HG03097 (cell line): ENCODE data around the gene PNPLA4.

Source experiments
- ATAC-seq: cut with Tn5 transposase; IDR thresholded peaks from one replicate; pipeline ENCODE4 v1.9.1; 2021; ENCODE audit not compliant: unreplicated experiment, low FRiP score

The PNPLA4 gene

GRCh38 chrX:7876957-7877356 is 50.3 kb downstream of the PNPLA4 start:
- ATAC-seq = no peak

GRCh38 chrX:7872042-7872441 is 55.2 kb downstream of the PNPLA4 start:
- ATAC-seq = no peak

- ATAC-seq = no peak
These were observed 75.0 kb downstream of the PNPLA4 start for GRCh38 chrX:7852166-7852565.
